KMS-11 (cell line): ENCODE data around the gene RRM1.

Experiments used
- H2AFZ ChIP-seq: fragments of 200-600 bp; sonication (generic); 2 replicates; pipeline ENCODE4 v1.6.1; 2016; ENCODE audit warnings: antibody characterized with exemption, mixed run types, low read depth
- H3K27ac ChIP-seq: fragments of 200-600 bp; sonication (generic); 2 replicates; pipeline ENCODE4 v1.6.1; 2016; ENCODE audit warnings: mild to moderate bottlenecking, mixed run types
- H3K27me3 ChIP-seq: fragments of 200-600 bp; sonication (generic); 2 replicates; pipeline ENCODE4 v1.6.1; 2017; ENCODE audit warnings: mild to moderate bottlenecking, low read depth, mixed run types, moderate library complexity; ENCODE audit not compliant: insufficient read depth
- H3K36me3 ChIP-seq: fragments of 200-600 bp; sonication (generic); 2 replicates; pipeline ENCODE4 v1.6.1; 2017; ENCODE audit warnings: mild to moderate bottlenecking, mixed run types; ENCODE audit not compliant: insufficient read depth
- H3K4me1 ChIP-seq: fragments of 200-600 bp; sonication (generic); 2 replicates; pipeline ENCODE4 v1.6.1; 2016; ENCODE audit warnings: mild to moderate bottlenecking, low read depth, mixed run types; ENCODE audit not compliant: poor library complexity, severe bottlenecking
- H3K4me2 ChIP-seq: fragments of 200-600 bp; sonication (generic); 2 replicates; pipeline ENCODE4 v1.7.0; 2016; ENCODE audit warnings: mild to moderate bottlenecking, mixed run types
- H3K4me3 ChIP-seq: fragments of 200-600 bp; sonication (generic); IDR thresholded peaks from 2 replicates; pipeline ENCODE4 v1.6.1; 2017; ENCODE audit warnings: low read depth, low read length, mixed read lengths; ENCODE audit not compliant: insufficient read depth
- H3K79me2 ChIP-seq: fragments of 200-600 bp; sonication (generic); 2 replicates; pipeline ENCODE4 v1.6.1; 2016; ENCODE audit warnings: low read depth, mixed run types; ENCODE audit not compliant: insufficient read depth
- H3K9ac ChIP-seq: fragments of 200-600 bp; sonication (generic); 2 replicates; pipeline ENCODE4 v1.6.1; 2016; ENCODE audit warnings: mild to moderate bottlenecking, mixed run types
- H4K20me1 ChIP-seq: fragments of 200-600 bp; sonication (generic); 2 replicates; pipeline ENCODE4 v1.6.1; 2016; ENCODE audit warnings: mild to moderate bottlenecking, mixed run types; ENCODE audit not compliant: insufficient read depth
- TF ChIP-seq, protein P1 (sequence below): fragments of 200-600 bp; sonication (generic); conservative IDR thresholded peaks from 2 replicates; pipeline ENCODE4 v1.6.1; 2017; ENCODE audit warnings: low read depth, mild to moderate bottlenecking, antibody characterized with exemption, low read length, moderate library complexity, mixed read lengths

Gene RRM1

DNA sequence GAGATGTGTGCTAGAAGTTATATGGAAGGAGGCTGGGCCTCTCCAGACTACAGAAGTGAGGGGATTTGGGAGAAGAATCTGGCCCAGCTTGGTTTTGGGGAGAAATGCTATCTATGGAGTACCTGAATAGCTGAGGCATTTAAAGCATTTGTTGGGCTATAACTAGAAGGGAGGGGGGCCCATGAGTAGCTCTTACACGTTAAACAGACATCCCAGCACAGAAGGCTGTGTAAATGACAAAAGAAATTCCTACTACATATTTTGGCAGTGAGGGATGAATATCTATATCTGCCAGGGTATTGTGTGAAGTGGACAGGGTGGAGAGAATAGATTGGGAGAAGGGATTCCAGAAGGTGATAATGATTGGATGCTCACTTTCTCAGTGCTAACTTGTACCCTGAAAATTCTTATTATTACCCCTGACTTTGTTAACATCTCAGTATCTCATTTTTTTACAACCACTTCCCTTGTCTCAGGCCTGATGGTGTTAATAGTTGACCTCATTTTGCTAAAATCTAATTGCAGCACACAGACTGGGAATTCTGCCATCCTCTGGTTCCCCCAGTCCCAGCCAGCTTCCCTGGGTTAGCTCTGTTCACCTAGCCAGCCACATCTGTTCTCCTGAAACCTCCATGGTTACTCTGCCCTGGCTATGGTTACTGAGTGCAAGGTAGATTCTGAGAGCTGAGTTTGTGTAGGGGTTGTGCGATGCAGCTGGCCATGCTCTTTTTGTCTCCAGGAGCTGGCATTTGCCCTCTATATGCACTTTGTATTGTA, 28.8 kb upstream of the RRM1 start:
- no peak overlapping the region for H2AFZ ChIP-seq
- TF ChIP-seq, protein P1, sequence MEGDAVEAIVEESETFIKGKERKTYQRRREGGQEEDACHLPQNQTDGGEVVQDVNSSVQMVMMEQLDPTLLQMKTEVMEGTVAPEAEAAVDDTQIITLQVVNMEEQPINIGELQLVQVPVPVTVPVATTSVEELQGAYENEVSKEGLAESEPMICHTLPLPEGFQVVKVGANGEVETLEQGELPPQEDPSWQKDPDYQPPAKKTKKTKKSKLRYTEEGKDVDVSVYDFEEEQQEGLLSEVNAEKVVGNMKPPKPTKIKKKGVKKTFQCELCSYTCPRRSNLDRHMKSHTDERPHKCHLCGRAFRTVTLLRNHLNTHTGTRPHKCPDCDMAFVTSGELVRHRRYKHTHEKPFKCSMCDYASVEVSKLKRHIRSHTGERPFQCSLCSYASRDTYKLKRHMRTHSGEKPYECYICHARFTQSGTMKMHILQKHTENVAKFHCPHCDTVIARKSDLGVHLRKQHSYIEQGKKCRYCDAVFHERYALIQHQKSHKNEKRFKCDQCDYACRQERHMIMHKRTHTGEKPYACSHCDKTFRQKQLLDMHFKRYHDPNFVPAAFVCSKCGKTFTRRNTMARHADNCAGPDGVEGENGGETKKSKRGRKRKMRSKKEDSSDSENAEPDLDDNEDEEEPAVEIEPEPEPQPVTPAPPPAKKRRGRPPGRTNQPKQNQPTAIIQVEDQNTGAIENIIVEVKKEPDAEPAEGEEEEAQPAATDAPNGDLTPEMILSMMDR = no peak
- H3K9ac ChIP-seq = no peak overlapping the region
- H4K20me1 ChIP-seq = no peaks in the 10 kb centered on the region
- H3K4me3 ChIP-seq = no peak overlapping the region
- no peak overlapping the region for H3K27ac ChIP-seq
- H3K27me3 ChIP-seq = no peaks in the 10 kb centered on the region
- H3K4me2 ChIP-seq = no peak overlapping the region
- H3K79me2 ChIP-seq = no peaks in the 10 kb centered on the region
- H3K4me1 ChIP-seq = peaks cover 43% of the 10 kb centered on the region
- no peaks in the 10 kb centered on the region for H3K36me3 ChIP-seq

DNA sequence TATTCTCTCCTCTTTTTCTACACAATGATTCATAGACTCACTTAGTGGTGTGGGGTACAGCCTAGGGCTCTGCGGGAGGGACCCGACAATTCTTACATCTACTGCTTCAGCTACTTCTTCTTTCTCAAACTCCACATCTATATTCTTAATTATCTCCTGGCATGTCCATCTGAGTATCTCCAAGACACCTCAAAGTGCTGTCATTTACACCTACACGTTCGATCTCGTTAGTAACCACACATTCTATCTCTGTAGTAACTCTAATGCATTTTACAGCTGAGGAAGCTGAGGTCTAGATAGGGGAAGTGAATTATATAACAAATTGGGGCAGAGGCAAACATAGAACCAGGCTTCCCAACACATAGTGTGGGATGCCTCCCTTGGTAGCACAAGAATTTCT, 27.7 kb upstream of the RRM1 start:
- Histone ChIP-seq H3K4me1 (peaks cover 43% of the 10 kb centered on the region), H3K4me3 (no peak overlapping the region), H4K20me1 (no peaks in the 10 kb centered on the region), H3K9ac (no peak overlapping the region), H3K36me3 (no peaks in the 10 kb centered on the region), H3K27me3 (no peaks in the 10 kb centered on the region), H3K79me2 (no peaks in the 10 kb centered on the region), H3K27ac (no peak overlapping the region), H3K4me2 (no peak overlapping the region), H2AFZ (no peak overlapping the region)
- TF ChIP-seq, protein P1 = no peak

DNA sequence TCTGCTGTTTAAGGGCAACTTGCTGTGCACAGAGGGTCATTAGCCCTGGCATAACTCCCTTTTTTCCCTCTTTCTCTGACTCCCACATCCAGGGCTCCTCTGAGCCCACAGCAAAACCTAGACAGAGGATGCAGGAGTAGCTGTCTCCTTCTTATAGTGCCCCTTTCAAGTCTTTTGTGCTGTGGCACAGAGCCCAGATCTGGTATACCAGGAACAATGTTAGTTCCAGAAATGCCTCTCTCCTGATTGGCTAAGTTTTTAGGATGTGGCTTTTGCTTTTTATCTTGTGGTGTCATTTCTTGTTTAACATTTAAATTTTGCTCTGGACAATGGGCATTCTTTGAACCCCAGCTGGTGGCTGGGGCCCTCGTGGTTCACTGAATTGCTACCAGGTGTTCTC, 25.6 kb upstream of the RRM1 start:
- no peak overlapping the region for H3K9ac ChIP-seq
- H3K4me3 ChIP-seq = no peak overlapping the region
- H2AFZ ChIP-seq = no peak overlapping the region
- peak overlapping the region; percentile 46 for H3K4me2 ChIP-seq
- no peaks in the 10 kb centered on the region for H3K27me3 ChIP-seq
- TF ChIP-seq, protein P1 = no peak
- H4K20me1 ChIP-seq = no peaks in the 10 kb centered on the region
- peaks cover 53% of the 10 kb centered on the region for H3K4me1 ChIP-seq
- no peak overlapping the region for H3K27ac ChIP-seq
- H3K79me2 ChIP-seq = no peaks in the 10 kb centered on the region
- H3K36me3 ChIP-seq = no peaks in the 10 kb centered on the region

DNA sequence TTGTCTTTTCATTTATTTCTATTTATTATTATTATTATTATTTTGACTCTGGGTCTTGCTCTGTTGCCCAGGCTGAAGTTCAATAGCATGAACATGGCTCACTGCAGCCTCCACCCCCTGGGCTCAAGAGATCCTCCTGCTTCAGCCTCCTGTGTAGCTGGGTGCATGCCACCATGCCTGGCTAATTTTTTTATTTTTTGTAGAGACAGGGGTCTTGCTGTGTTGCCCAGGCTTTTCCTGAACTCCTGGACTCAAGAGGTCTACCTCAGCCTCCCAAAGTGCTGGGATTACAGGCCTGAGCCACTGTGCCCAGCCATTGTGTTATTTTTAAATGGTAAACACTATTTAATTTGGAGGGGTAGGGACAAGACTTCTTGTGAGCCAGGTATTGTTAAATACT, 23.3 kb upstream of the RRM1 start:
- TF ChIP-seq, protein P1 = no peak
- no peak overlapping the region for H3K4me2 ChIP-seq
- no peaks in the 10 kb centered on the region for H3K27me3 ChIP-seq
- H4K20me1 ChIP-seq = no peaks in the 10 kb centered on the region
- H3K9ac ChIP-seq = no peak overlapping the region
- H3K4me3 ChIP-seq = no peak overlapping the region
- H3K4me1 ChIP-seq = peaks cover 40% of the 10 kb centered on the region
- H3K36me3 ChIP-seq = no peaks in the 10 kb centered on the region
- no peak overlapping the region for H3K27ac ChIP-seq
- no peak overlapping the region for H2AFZ ChIP-seq
- H3K79me2 ChIP-seq = no peaks in the 10 kb centered on the region
